ENCODE measurements around the gene ZNF587.
"Not testable (repeated sequence)": the region's sequence is repeated elsewhere in the genome, so short reads cannot be mapped to it uniquely, and the experiment has no call there.

ZNF587 gene

DNA sequence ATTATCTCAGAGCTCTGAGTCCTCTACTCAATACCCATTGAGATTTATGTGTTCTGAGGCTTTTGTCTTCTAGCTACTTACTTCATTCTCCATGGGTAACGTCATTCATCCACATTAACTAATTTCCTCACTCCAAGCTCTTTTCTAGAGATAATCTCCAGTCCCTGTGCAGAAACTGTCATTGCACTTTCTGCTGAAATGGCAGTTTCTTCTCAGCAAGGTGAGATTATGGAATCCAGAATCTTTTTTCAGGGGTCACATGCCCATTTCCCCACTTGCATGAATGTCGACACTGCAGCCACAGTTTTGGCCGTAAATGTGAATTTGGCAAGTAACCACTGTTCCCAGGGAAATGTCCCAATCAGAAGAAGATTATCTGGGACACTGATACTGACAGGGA lies 12.7 kb downstream of the ZNF587 start:
- Histone ChIP-seq H3K4me3 (ENCODE audit: low read depth in 1 of 2, low read length in 2 of 2) (peak overlapping the region in 1 of 2 donors; percentile 41), H3K9me3 (ENCODE audit: control insufficient read depth in 1 of 2, low read length in 2 of 2) (peaks cover 3 to 41% of the 10 kb centered on the region in 2 donors), H3K36me3 (ENCODE audit: control insufficient read depth in 1 of 2, insufficient read depth in 2 of 2, low read length in 2 of 2) (peaks cover 37 to 92% of the 10 kb centered on the region in 2 donors)
- not testable (repeated sequence) for H3K27me3 ChIP-seq (ENCODE audit: low read depth, low read length); H3K4me1 ChIP-seq (ENCODE audit: control insufficient read depth in 1 of 2, insufficient read depth in 2 of 2, low read length in 2 of 2); H3K27ac ChIP-seq (ENCODE audit: low read length)

DNA sequence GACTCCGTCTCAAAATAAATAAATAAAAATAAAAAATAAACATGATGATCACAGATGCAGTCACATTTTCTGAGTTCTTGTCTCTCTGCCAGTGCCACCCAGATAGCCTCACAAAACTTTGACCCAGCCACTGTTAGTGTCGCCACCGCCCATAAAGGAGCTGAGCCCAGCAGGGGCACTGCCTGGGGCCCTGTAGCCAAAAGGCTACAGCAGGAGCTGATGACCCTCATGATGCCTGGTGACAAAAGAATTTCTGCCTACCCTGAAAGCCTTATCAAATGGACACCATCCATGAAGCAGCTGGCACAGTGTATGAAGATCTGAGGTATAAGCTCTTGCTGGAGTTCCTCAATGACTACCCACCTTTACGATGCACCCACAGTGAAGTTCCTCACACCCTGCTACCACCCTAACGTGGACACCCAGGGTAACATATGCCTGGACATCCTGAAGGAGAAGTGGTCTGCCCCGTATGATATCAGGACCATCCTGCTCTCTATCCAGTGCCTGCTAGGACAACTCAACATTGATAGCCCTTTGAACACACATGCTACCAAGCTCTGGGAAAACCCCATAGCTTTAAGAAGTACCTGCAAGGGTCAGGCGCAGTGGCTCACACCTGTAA lies 18.3 kb downstream of the ZNF587 start:
- peak overlapping the region in 1 of 2 donors; percentile 54 for H3K4me3 ChIP-seq (ENCODE audit: low read depth in 1 of 2, low read length in 2 of 2)

DNA sequence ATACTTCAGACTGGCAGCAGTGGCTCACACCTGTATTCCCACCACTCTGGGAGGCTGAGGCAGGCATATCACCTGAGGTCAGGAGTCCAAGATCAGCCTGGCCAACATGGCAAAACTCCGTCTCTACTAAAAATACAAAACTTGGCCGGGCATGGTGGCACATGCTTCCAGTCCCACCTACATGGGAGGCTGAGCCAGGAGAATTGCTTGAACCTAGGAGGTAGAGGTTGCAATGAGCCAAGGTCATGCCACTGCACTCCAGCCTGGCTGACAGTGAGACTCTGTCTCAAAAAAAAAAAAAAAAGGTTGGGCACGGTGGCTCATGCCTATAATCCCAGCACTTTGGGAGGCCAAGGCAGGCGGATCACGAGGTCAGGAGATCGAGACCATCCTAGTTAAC lies 20.0 kb downstream of the ZNF587 start:
- H3K27me3 ChIP-seq (ENCODE audit: low read depth, low read length); H3K27ac ChIP-seq (ENCODE audit: low read length); H3K4me1 ChIP-seq (ENCODE audit: control insufficient read depth in 1 of 2, insufficient read depth in 2 of 2, low read length in 2 of 2): not testable (repeated sequence)
- Histone ChIP-seq H3K9me3 (ENCODE audit: control insufficient read depth in 1 of 2, low read length in 2 of 2) (peaks cover 36 to 74% of the 10 kb centered on the region in 2 donors), H3K4me3 (ENCODE audit: low read depth in 1 of 2, low read length in 2 of 2) (peak overlapping the region in 1 of 2 donors; percentile 19), H3K36me3 (ENCODE audit: control insufficient read depth in 1 of 2, insufficient read depth in 2 of 2, low read length in 2 of 2) (peaks cover 22 to 55% of the 10 kb centered on the region in 2 donors)

More for the DNA sequence above, 18.3 kb downstream of the ZNF587 start:
- Histone ChIP-seq H3K36me3 (ENCODE audit: control insufficient read depth in 1 of 2, insufficient read depth in 2 of 2, low read length in 2 of 2) (peaks cover 18 to 58% of the 10 kb centered on the region in 2 donors), H3K27me3 (ENCODE audit: low read depth, low read length) (no peaks in the 10 kb centered on the region), H3K9me3 (ENCODE audit: control insufficient read depth in 1 of 2, low read length in 2 of 2) (peaks cover 25 to 61% of the 10 kb centered on the region in 2 donors), H3K27ac (ENCODE audit: low read length) (no peak overlapping the region), H3K4me1 (ENCODE audit: control insufficient read depth in 1 of 2, insufficient read depth in 2 of 2, low read length in 2 of 2) (no peaks in the 10 kb centered on the region)

DNA sequence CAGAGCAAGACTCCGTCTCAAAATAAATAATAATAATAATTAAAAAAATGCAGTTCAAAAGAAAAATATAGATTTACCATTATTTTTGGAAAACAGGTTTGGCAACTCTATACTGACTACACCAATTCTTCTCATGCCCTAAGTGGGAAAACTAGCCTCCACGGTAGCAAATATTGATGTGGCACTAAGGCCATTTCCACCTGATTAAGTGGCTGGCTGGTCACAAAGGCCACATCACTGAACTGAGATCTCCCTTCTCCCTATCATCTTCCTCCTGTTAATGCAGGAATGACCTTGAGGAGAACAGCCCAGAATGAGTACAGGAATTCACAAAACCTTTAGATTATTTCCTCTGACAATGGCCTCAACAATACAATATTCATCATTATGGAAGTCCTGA lies 20.6 kb downstream of the ZNF587 start:
- H3K4me1 ChIP-seq (ENCODE audit: control insufficient read depth in 1 of 2, insufficient read depth in 2 of 2, low read length in 2 of 2), result no peaks in the 10 kb centered on the region
- H3K27me3 ChIP-seq (ENCODE audit: low read depth, low read length), result no peaks in the 10 kb centered on the region
- peaks cover 36 to 78% of the 10 kb centered on the region in 2 donors for H3K9me3 ChIP-seq (ENCODE audit: control insufficient read depth in 1 of 2, low read length in 2 of 2)
- H3K36me3 ChIP-seq (ENCODE audit: control insufficient read depth in 1 of 2, insufficient read depth in 2 of 2, low read length in 2 of 2), result peaks cover 17 to 53% of the 10 kb centered on the region in 2 donors
- H3K4me3 ChIP-seq (ENCODE audit: low read depth in 1 of 2, low read length in 2 of 2), result peak overlapping the region in 1 of 2 donors; percentile 52
- no peak overlapping the region for H3K27ac ChIP-seq (ENCODE audit: low read length)

DNA sequence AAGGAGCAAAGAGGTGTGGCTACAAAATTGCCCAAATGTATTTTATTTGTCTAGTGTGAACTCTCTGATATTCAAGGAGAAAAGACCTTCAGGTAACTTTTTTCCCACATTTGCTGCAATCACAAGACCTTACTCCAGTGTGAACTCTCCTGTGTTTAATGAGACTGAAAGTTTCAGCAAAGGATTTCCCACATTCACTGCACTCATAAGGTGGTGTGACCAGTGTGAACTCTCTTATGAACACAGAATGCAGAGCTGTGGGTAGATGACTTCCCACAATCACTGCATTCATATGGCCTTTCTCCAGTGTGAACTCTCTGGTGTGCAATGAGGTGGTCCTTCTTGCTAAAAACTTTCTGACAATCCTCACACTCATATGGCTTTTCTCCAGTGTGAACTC lies 22.8 kb downstream of the ZNF587 start:
- Histone ChIP-seq H3K36me3 (ENCODE audit: control insufficient read depth in 1 of 2, insufficient read depth in 2 of 2, low read length in 2 of 2) (peaks cover 12 to 38% of the 10 kb centered on the region in 2 donors), H3K4me3 (ENCODE audit: low read depth in 1 of 2, low read length in 2 of 2) (peak overlapping the region; percentile 5 to 52)

DNA sequence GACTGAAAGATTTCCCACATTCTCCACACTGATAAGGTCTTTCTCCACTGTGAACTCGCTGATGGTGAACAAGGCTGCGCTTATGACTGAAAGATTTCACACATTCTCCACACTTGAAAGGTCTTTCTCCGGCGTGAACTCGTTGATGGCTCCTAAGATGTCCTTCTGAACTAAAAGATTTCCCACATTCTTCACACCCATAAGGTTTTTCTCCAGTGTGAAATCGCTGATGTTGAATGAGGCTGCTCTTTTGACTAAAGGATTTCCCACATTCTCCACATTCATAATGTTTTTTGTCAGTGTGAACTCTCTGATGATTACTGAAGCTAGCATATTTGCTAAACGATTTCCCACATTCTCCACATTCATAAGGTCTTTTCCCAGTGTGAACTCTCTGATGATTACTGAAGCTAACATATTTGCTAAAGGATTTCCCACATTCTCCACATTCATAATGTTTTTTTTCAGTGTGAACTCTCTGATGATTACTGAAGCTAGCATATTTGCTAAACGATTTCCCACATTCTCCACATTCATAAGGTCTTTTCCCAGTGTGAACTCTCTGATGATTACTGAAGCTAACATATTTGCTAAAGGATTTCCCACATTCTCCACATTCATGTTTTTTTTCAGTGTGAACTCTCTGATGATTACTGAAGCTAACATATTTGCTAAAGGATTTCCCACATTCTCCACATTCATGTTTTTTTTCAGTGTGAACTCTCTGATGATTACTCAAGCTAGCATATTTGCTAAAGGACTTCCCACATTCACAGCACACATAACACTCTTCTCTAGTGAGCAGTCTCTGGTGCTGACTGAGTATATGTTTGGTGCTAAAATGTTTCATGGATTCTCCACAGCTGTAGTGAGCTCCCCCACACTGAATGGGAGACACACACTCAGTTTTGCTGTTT lies 24.5 kb downstream of the ZNF587 start:
- H3K9me3 ChIP-seq (ENCODE audit: control insufficient read depth in 1 of 2, low read length in 2 of 2), result peaks cover 35 to 74% of the 10 kb centered on the region in 2 donors
- H3K4me3 ChIP-seq (ENCODE audit: low read depth in 1 of 2, low read length in 2 of 2), result peak overlapping the region; percentile 5 to 52
- peaks cover 8 to 32% of the 10 kb centered on the region in 2 donors for H3K36me3 ChIP-seq (ENCODE audit: control insufficient read depth in 1 of 2, insufficient read depth in 2 of 2, low read length in 2 of 2)
- H3K27ac ChIP-seq (ENCODE audit: low read length); H3K27me3 ChIP-seq (ENCODE audit: low read depth, low read length); H3K4me1 ChIP-seq (ENCODE audit: control insufficient read depth in 1 of 2, insufficient read depth in 2 of 2, low read length in 2 of 2): not testable (repeated sequence)

More for the DNA sequence above, 22.8 kb downstream of the ZNF587 start:
- Histone ChIP-seq H3K9me3 (ENCODE audit: control insufficient read depth in 1 of 2, low read length in 2 of 2) (peaks cover 41 to 81% of the 10 kb centered on the region in 2 donors), H3K27me3 (ENCODE audit: low read depth, low read length) (no peaks in the 10 kb centered on the region), H3K27ac (ENCODE audit: low read length) (no peak overlapping the region), H3K4me1 (ENCODE audit: control insufficient read depth in 1 of 2, insufficient read depth in 2 of 2, low read length in 2 of 2) (no peaks in the 10 kb centered on the region)

DNA sequence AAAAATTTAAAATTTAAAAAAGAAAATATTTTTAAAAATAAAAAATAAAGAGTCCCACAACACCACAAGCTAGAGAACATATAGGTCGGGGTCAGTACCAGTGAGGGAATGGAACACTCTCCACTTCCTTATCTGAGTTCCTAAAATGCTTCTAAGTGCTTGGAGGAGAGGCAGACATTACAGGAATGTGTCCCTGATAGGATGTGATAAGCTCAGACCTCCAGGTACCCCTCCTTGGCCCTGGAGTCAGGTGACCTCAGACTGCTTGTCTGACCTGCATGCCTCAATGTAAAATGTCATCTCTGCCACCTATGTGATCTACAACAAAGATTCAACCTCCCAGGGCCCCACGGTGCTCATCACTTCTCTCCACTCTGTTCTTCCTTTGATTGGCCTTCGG lies 36.4 kb downstream of the ZNF587 start:
- Histone ChIP-seq H3K9me3 (ENCODE audit: control insufficient read depth in 1 of 2, low read length in 2 of 2) (peaks cover 0 to 8% of the 10 kb centered on the region in 2 donors), H3K4me3 (ENCODE audit: low read depth in 1 of 2, low read length in 2 of 2) (no peak overlapping the region), H3K27ac (ENCODE audit: low read length) (no peak overlapping the region)

DNA sequence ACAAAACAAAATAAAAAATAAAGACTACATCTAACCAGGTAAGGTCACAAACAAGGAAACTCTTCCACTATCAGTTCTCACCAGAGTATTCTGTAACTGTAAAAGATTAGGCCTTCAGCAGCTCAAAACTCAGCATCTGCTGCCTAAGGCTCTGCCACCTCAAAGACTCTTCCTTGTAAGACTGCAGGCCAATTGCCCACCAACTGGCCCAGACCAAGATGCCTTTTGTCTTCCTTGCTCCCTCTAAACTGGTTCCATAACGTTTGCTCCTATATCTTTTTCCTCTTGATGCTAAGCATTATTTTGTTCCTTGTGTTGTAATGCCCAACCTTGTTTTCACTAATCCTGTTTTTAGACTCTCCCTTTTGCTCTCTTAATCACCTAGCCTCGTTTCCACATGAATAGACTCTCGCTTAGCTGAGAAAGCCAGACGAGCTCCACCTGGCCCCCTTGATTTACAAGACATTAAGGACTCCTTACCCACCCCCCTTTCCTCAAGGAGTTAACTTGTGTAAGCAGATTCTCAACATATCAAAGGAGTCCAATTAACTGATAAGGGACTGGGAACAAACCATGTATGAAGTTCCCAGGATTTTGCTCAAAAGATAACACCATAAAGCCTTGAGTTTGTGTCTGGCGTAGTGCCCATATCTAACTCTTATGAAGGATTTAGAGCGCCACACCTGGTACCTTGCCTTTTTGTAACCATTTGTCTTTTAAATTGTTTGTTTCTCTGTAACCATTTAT lies 37.7 kb downstream of the ZNF587 start:
- H3K4me1 ChIP-seq (ENCODE audit: control insufficient read depth in 1 of 2, insufficient read depth in 2 of 2, low read length in 2 of 2), result no peaks in the 10 kb centered on the region
- H3K27me3 ChIP-seq (ENCODE audit: low read depth, low read length), result no peaks in the 10 kb centered on the region
- H3K27ac ChIP-seq (ENCODE audit: low read length), result no peak overlapping the region
- H3K4me3 ChIP-seq (ENCODE audit: low read depth in 1 of 2, low read length in 2 of 2), result peak overlapping the region; percentile 77 to 82
- peaks cover 6 to 7% of the 10 kb centered on the region in 2 donors for H3K36me3 ChIP-seq (ENCODE audit: control insufficient read depth in 1 of 2, insufficient read depth in 2 of 2, low read length in 2 of 2)
- peaks cover 0 to 8% of the 10 kb centered on the region in 2 donors for H3K9me3 ChIP-seq (ENCODE audit: control insufficient read depth in 1 of 2, low read length in 2 of 2)

More for the DNA sequence above, 36.4 kb downstream of the ZNF587 start:
- Histone ChIP-seq H3K36me3 (ENCODE audit: control insufficient read depth in 1 of 2, insufficient read depth in 2 of 2, low read length in 2 of 2) (peaks cover 6 to 7% of the 10 kb centered on the region in 2 donors), H3K27me3 (ENCODE audit: low read depth, low read length) (no peaks in the 10 kb centered on the region), H3K4me1 (ENCODE audit: control insufficient read depth in 1 of 2, insufficient read depth in 2 of 2, low read length in 2 of 2) (no peaks in the 10 kb centered on the region)

DNA sequence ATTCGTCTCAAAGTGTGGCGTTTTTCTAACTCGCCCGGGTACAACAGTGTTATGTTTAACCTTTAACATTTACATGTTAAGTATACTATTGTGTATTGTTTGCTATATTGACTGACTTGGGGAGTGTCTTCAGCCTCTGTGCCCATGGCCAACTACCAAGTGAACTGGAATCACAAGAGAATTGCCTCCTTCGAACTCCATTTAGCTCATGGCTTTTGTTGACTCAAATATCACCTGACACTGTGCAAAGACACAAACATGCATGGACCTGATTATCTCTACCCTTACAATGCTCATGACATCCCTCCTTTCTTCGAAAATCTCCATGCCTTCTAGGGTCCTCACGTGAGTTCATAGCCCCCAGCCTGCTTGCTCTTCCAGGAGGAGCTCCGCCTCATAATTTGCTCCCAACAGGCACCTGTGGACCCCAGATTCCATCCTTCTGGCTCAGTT lies 38.5 kb downstream of the ZNF587 start:
- H3K4me3 ChIP-seq (ENCODE audit: low read depth in 1 of 2, low read length in 2 of 2), result peak overlapping the region; percentile 77 to 82
- H3K4me1 ChIP-seq (ENCODE audit: control insufficient read depth in 1 of 2, insufficient read depth in 2 of 2, low read length in 2 of 2), result no peaks in the 10 kb centered on the region
- no peaks in the 10 kb centered on the region for H3K27me3 ChIP-seq (ENCODE audit: low read depth, low read length)
- H3K36me3 ChIP-seq (ENCODE audit: control insufficient read depth in 1 of 2, insufficient read depth in 2 of 2, low read length in 2 of 2), result peaks cover 6 to 7% of the 10 kb centered on the region in 2 donors
- peak overlapping the region; percentile 27 for H3K27ac ChIP-seq (ENCODE audit: low read length)
- H3K9me3 ChIP-seq (ENCODE audit: control insufficient read depth in 1 of 2, low read length in 2 of 2), result peaks cover 0 to 8% of the 10 kb centered on the region in 2 donors

DNA sequence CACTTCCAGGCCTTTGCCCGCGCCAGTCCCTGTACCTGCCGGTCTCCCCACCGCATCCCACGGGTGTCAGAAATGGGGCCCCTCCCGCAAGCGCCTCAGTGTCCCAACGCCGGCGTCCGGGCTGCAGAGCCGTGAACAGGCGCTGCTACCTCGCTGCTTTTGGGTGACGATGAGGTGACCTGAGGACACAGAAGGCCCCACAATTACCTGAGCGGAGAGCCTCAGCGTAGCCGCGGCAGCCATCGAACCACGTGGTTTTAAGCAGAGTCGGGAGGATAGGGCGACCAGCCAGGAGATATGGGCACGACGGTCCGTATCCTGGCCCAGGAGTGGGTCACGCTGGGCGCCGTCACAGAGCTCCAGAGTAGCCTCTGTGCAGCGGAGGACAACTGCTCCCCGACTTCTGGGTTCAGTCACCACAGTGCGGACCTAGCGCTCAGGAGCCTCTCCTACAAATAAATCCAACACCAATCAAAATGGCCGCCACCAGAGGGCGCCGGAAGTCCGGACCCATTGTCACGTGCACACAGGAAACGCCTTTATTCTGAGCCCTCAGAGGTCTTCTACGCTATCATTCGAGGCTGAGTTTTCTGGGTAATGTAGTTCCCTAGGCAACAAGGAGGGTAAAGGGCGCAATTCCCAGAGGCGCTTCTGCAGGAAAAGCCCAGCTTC lies 39.0 kb downstream of the ZNF587 start, which contains the start of gene ZNF814:
Gene ZNF814 (minus strand): TSS at position 478 of the 672 bp plus-strand sequence. CDS start 235 bp downstream, at position 243.
- Histone ChIP-seq H3K4me3 (ENCODE audit: low read depth in 1 of 2, low read length in 2 of 2) (peak within 1 kb of the TSS; percentile 77 to 82), H3K27ac (ENCODE audit: low read length) (peak within 1 kb of the TSS; percentile 27), H3K27me3 (ENCODE audit: low read depth, low read length) (no peaks in the 10 kb centered on the region), H3K9me3 (ENCODE audit: control insufficient read depth in 1 of 2, low read length in 2 of 2) (peaks cover 0 to 8% of the 10 kb centered on the region in 2 donors), H3K4me1 (ENCODE audit: control insufficient read depth in 1 of 2, insufficient read depth in 2 of 2, low read length in 2 of 2) (no peaks in the 10 kb centered on the region), H3K36me3 (ENCODE audit: control insufficient read depth in 1 of 2, insufficient read depth in 2 of 2, low read length in 2 of 2) (peaks cover 6 to 7% of the 10 kb centered on the region in 2 donors)

All from muscle layer of duodenum (tissue), 2 donors.